Activated effector memory CD4-positive, alpha-beta T cell treated with anti-CD3 and anti-CD28 coated beads, Interleukin-2, amount 50 U/mL, for 16 hours (primary cell): ENCODE data around the gene SLC7A6.

Experiments
- DNase-seq: peaks from one replicate; pipeline ENCODE4 v3.0.0-alpha.2; 2020

The SLC7A6 gene

GRCh38 chr16:68348639-68349445, 84.5 kb downstream of the SLC7A6 start:
- no peak for DNase-seq

- no peak for DNase-seq
Measured at GRCh38 chr16:68349838-68350410, 85.6 kb downstream of the SLC7A6 start.

- DNase-seq: no peak
Measured at GRCh38 chr16:68350813-68351350, 86.6 kb downstream of the SLC7A6 start.
